ENCODE measurements around the gene ATAD5.
"Not testable (repeated sequence)": the region's sequence is repeated elsewhere in the genome, so short reads cannot be mapped to it uniquely, and the experiment has no call there.

ATAD5 gene

GRCh38 chr17:30823421-30823820, 8.3 kb upstream of the ATAD5 start:
- DNase-seq: no peak

GRCh38 chr17:30824002-30824355, 7.8 kb upstream of the ATAD5 start:
- no peak for DNase-seq

- DNase-seq: peak; percentile 75
Measured at GRCh38 chr17:30824356-30825145, 7.2 kb upstream of the ATAD5 start, which contains the start of gene CRLF3. Gene CRLF3, minus strand, starts transcription at chr17:30824692. Its CDS starts 41 bp downstream, at chr17:30824651.

DNA sequence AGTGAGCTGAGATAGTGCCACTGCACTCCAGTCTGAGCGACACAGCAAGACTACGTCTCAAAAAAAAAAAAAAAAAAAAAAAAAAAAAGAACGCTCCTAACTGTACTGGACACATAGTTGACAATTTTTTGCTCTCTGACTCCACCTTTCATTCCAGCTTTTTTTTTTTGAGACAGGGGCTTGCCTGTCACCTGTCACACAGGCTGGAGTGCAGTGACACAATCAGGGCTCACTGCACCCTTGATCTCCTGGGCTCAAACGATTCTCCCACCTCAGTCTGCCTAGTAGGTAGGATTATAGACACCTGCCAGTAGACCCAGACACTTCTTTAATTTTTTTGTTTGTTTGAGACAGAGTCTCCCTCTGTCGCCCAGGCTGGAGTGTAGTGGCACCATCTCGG, 4.7 kb upstream of the ATAD5 start:
- DNase-seq: no peak

DNA sequence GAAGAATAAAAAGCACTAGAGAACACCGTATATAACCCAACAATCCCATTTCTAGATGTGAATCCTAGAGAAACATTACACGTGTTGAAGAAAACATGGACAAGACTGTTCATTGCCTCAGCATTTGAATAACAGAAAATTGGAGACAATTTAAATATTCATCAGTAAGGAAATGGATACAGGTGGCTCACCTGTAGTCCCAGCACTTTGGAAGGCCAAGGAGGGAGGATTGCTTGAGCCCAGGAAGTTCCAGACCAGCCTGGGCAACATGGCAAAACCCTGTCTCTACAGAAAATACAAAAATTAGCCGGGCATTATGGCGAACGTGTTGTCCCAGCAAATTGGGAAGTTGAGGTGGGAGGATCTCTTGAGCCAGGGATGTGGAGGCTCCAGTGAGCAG, 2.7 kb upstream of the ATAD5 start:
- DNase-seq: no peak

DNA sequence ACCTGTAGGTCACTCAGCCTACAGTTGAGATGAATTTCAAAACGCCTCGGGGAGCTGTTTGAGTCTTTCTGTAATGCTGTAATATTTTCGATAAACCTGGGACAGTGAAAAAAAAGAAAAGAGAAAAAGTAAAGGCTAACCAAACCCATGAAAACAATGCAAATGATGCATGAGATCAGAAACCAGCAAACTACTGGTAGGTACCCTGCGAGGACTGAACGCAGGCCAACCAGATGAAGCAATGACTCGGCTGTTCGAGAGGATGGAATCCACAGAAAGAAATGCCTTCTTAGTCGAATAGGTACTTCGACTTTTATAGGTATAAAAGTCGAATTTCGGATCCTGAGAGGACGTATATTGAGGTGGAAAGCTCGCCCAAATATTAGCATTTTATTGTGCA, 509 bp upstream of the ATAD5 start:
- no peak for DNase-seq

- no peak for DNase-seq
Measured at GRCh38 chr17:30832438-30833124, 815 bp downstream of the ATAD5 start.

GRCh38 chr17:30838202-30838807, 6.5 kb downstream of the ATAD5 start:
- no peak for DNase-seq

GRCh38 chr17:30840771-30841170, 9.0 kb downstream of the ATAD5 start:
- no peak for DNase-seq

GRCh38 chr17:30848021-30848420, 16.3 kb downstream of the ATAD5 start:
- no peak for DNase-seq

GRCh38 chr17:30854146-30854545, 22.4 kb downstream of the ATAD5 start:
- DNase-seq: no peak

DNA sequence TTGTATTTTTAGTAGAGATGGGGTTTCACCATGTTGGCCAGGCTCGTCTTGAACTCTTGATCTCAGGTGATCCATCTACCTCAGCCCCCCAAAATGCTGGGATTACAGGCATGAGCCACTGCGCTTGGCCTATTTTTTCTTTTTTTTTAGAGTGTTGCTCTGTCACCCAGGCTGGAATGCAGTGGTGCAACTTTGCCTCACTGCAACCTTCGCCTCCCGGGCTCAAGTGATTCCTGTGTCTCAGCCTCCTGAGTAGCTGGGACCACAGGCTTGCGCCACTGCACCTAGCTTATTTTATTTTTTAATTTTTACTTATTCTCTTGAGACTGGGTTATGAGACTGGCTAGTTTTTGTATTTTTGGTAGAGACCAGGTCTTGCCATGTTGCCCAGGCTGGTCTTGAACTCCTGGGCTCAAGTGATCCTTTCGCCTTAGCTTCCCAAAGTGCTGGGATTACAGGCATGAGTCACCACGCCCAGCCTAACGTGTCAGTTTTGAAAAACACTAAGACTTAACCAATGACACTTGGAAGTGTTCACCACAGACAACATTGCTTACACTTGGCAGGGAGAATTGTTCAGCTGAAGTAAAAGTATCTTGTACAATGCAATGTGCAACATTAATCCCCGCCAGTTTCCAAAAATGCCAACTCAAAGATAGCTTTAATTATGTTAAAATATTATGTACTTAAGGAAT, 26.9 kb downstream of the ATAD5 start:
- no peak for DNase-seq

- DNase-seq: no peak
Measured at GRCh38 chr17:30864636-30865035, 32.9 kb downstream of the ATAD5 start.

GRCh38 chr17:30869005-30869404, 37.2 kb downstream of the ATAD5 start:
- DNase-seq: no peak

DNA sequence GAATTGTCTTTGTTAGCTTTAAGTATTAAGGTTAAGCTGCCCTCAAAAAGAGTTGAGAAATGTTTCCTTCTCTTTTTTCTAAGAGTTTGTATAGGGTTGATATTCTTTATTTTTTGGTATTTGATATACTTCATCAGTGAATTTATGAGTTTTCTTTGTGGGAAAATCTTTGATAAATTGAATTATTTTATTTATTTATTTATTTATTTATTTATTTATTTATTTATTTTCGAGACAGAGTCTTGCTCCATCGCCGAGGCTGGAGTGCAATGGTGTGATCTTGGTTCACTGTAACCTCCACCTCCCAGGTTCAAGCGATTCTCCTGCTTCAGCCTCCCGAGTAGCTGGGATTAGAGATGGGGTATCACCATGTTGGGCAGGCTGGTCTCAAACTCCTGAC, 54.4 kb downstream of the ATAD5 start:
- DNase-seq: no peak

GRCh38 chr17:30894236-30894635, 62.5 kb downstream of the ATAD5 start:
- no peak for DNase-seq

- DNase-seq: no peak
Measured at GRCh38 chr17:30897311-30897710, 65.5 kb downstream of the ATAD5 start.

GRCh38 chr17:30905742-30906100, 74.0 kb downstream of the ATAD5 start:
- peak; percentile 42 for DNase-seq

- peak; percentile 82 for DNase-seq
Measured at GRCh38 chr17:30906101-30906911, 74.5 kb downstream of the ATAD5 start, which contains the start of gene TEFM. Gene TEFM, minus strand, starts transcription at chr17:30906238. Its CDS starts 40 bp downstream, at chr17:30906198.

DNA sequence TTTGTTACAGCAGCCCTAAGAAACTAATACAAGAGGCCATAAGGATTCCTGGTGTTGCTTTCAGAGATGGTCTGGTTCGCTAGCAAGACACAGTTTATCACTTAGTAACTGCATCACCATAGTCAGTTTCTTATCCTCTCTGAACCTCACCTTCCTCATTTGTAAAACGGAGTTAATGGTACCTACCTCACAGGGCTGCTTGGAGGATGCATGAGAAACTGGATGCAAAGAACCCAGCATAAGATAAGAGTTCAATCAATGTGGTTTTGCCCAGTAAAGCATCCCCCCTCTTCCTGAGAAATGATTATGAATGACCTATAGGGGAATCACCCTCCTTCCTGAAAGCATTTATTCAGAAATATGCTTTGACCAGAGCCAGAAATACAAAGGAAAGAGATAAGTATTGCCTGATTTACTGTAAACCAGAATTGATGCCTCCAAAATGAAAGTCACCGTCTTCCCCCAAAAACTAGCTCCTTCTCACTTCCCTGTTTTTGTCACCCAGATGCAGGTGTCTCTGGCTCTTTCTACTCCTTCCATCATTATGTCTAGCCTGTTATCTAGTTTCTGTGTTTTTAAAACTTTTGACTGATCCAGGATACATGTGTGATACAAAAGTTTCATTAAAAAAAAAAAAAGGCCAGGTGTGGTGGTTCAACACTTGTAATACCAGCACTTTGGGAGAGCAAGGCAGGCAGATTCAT, 77.1 kb downstream of the ATAD5 start:
- DNase-seq: no peak

DNA sequence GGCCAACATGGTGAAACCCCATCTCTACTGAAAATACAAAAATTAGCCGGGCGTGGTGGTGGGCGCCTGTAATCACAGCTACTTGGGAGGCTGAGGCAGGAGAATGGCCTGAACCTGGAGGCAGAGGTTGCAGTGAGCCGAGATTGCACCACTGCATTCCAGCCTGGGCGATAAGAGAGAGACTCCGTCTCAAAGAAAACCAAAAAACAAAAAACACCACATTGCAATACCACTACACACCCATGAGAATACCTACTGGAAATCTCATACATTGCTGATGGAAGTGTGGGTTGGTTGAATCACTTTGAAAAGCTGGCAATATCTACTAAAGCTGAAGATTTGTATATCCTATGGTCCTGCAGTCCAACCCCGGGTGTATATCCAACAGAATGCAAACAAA, 78.4 kb downstream of the ATAD5 start:
- not testable (repeated sequence) for DNase-seq

- DNase-seq: no peak
Measured at GRCh38 chr17:30913955-30914354, 82.2 kb downstream of the ATAD5 start.

All from DMS79 treated with DMSO at 0.1 percent for 48 hours (cell line).